ENCODE data around the gene HECA.
"Not testable (repeated sequence)": the region's sequence is repeated elsewhere in the genome, so short reads cannot be mapped to it uniquely, and the experiment has no call there.

The HECA gene

DNA sequence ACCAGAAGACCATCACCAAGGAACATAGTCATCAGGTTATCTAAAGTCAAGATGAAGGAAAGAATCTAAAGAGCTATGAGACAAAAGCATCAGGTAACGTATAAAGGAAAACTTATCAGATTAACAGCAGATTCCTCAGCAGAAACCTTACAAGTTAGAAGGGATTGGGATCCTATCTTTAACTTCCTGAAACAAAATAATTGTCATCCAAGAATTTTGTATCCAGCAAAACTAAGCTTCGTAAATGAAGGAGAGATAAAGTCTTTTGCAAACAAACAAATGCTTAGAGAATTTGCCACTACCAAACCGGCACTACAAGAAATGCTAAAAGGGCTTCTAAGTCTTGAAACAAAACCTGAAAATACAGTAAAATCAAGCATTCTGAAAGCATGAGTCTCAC, 71.0 kb downstream of the HECA start:
- no peak for DNase-seq (ENCODE audit: low read depth)

DNA sequence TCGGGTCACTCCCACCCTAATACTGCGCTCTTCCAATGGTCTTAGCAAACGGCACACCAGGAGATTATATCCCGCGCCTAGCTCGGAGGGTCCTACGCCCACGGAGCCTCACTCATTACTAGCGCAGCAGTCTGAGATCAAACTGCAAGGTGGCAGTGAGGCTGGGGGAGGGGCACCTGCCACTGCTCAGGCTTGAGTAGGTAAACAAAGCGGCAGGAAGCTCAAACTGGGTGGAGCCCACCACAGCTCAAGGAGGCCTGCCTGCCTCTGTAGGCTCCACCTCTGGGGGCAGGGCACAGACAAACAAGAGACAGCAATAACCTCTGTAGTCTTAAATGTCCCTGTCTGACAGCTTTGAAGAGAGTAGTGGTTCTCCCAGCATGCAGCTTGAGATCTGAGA, 75.9 kb downstream of the HECA start:
- not testable (repeated sequence) for DNase-seq (ENCODE audit: low read depth)

DNA sequence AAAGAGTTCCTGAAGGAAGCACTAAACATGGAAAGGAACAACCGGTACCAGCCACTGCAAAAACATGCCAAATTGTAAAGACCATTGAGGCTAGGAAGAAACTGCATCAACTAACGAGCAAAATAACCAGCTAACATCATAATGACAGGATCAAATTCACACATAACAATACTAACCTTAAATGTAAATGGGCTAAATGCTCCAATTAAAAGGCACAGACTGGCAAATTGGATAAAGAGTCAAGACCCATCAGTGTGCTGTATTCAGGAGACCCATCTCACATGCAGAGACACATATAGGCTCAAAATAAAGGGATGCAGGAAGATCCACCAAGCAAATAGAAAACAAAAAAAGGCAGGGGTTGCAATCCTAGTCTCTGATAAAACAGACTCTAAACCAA, 77.6 kb downstream of the HECA start:
- not testable (repeated sequence) for DNase-seq (ENCODE audit: low read depth)

DNA sequence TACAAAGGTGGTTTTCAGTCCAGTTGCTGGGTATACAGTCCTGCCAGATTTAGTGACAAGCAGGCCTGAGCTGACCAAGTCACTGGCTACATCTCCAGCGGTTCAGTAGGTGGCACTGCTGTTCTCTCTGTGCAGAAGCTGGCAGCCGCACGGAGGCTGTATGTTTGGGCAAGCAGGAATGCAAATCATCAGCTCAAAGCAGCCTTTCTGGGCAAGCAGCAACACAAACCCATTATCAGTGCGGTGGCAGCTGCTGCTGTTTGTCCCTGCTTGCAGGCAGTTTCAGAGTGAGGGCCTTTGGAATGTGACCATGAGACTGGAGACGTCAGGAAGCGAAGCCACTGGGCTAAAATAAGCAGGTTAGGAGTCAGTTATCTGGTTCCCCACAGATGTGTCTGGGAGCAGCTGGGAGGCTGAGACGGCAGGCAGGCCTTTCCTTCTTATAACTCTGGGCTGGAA, 84.4 kb downstream of the HECA start:
- peak; percentile 78 for DNase-seq (ENCODE audit: low read depth)

DNA sequence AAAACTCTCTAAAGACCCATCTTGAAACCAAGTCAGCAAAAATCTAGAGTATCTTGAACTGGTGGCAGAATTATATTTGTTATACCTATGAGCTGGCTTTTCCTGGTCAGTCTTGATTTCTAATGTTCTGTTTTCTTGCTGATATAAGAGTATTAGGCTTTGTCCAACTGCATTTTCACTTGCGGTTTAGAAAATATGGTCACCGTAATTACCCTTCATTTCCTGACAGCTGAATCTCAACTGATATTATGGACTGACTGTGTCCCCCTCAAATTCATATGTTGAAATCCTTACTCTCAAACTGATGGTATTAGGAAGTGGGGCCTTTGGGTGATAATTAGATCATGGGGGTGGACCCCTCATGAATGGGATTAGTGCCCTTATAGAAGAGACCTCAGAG, 84.9 kb downstream of the HECA start:
- DNase-seq (ENCODE audit: low read depth) = no peak

DNA sequence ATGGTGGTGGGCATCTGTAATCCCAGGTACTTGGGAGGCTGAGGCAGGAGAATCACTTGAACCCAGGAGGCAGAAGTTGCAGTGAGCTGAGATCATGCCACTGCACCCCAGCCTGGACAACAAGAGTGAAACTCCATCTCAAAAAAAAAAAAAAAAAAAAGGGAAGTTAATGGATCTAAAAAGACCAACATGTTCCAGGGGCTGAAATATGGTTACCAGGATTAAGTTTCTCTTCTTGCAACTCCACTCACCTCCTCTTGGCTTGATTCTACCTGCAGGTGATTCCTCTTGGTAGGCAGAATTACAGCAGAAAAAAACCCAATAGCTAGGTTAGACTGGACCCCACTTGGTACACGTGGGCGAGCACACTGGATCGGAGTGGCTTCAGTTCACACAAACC, 93.5 kb downstream of the HECA start:
- not testable (repeated sequence) for DNase-seq (ENCODE audit: low read depth)
